GM18861 (cell line): ENCODE results near the gene RPS27L.
"Not testable (repeated sequence)": the region's sequence is repeated elsewhere in the genome, so short reads cannot be mapped to it uniquely, and the experiment has no call there.

Experiments used
- ATAC-seq: cut with Tn5 transposase; IDR thresholded peaks from one replicate; pipeline ENCODE4 v1.9.1; 2021; ENCODE audit not compliant: unreplicated experiment

Gene RPS27L

GRCh38 chr15:63103416-63103815, 53.9 kb downstream of the RPS27L start:
- ATAC-seq: no peak

- not testable (repeated sequence) for ATAC-seq
These were observed 57.7 kb downstream of the RPS27L start for GRCh38 chr15:63099581-63099980.

- not testable (repeated sequence) for ATAC-seq
These were observed 58.4 kb downstream of the RPS27L start for GRCh38 chr15:63098901-63099300.
